Measurements from ENCODE around the gene SCMH1.

Gene SCMH1

GRCh38 chr1:41006942-41007865 lies 234.9 kb downstream of the SCMH1 start:
- TF ChIP-seq, protein P1, sequence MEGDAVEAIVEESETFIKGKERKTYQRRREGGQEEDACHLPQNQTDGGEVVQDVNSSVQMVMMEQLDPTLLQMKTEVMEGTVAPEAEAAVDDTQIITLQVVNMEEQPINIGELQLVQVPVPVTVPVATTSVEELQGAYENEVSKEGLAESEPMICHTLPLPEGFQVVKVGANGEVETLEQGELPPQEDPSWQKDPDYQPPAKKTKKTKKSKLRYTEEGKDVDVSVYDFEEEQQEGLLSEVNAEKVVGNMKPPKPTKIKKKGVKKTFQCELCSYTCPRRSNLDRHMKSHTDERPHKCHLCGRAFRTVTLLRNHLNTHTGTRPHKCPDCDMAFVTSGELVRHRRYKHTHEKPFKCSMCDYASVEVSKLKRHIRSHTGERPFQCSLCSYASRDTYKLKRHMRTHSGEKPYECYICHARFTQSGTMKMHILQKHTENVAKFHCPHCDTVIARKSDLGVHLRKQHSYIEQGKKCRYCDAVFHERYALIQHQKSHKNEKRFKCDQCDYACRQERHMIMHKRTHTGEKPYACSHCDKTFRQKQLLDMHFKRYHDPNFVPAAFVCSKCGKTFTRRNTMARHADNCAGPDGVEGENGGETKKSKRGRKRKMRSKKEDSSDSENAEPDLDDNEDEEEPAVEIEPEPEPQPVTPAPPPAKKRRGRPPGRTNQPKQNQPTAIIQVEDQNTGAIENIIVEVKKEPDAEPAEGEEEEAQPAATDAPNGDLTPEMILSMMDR (IDR thresholded peaks at IDR 0.05; ENCODE audit: insufficient read depth, low read depth, low read length, missing control alignments), result no peak
- H3K4me3 ChIP-seq (ENCODE audit: low read length), result peak overlapping the region; percentile 7
- DNase-seq (ENCODE audit: low read depth), result peak; percentile 99

GRCh38 chr1:41005876-41006275 lies 236.2 kb downstream of the SCMH1 start:
- TF ChIP-seq, protein P1 (IDR thresholded peaks at IDR 0.05; ENCODE audit: insufficient read depth, low read depth, low read length, missing control alignments), result no peak
- H3K4me3 ChIP-seq (ENCODE audit: low read length), result no peak overlapping the region
- DNase-seq (ENCODE audit: low read depth), result no peak

GRCh38 chr1:41003640-41004220 lies 238.4 kb downstream of the SCMH1 start:
- DNase-seq (ENCODE audit: low read depth), result peak; percentile 99
- no peak overlapping the region for H3K4me3 ChIP-seq (ENCODE audit: low read length)
- TF ChIP-seq, protein P1 (IDR thresholded peaks at IDR 0.05; ENCODE audit: insufficient read depth, low read depth, low read length, missing control alignments), result peak; percentile 62

DNA sequence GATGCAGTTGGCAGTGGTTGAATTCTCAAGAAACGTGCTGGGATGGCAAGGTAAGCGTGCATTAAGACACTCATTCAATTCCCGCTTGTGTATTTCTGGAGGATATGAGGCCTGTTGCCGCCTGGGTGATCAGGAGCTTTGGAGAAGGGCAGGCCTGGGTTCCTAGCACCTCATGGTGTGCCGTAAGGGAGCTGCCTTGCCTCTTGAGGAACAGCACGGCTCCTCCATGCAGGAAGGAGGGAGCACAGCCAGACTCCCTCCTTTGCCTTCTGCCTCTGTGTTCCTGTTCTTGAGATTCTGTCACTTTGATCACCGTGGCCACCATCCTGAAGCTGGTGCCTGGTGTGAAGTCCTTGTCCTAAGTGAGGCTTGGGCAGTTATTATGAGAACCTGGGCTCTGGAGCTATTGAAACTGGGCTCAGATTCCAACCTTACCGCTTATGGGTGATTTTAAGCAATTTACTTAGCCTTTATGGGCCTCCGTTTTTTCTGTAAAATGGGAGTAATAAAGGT lies 238.9 kb downstream of the SCMH1 start:
- H3K4me3 ChIP-seq (ENCODE audit: low read length), result no peak overlapping the region
- TF ChIP-seq, protein P1 (IDR thresholded peaks at IDR 0.05; ENCODE audit: insufficient read depth, low read depth, low read length, missing control alignments), result no peak
- DNase-seq (ENCODE audit: low read depth), result no peak

GRCh38 chr1:40998668-40999067 lies 243.4 kb downstream of the SCMH1 start:
- no peak for DNase-seq (ENCODE audit: low read depth)
- no peak overlapping the region for H3K4me3 ChIP-seq (ENCODE audit: low read length)
- TF ChIP-seq, protein P1 (IDR thresholded peaks at IDR 0.05; ENCODE audit: insufficient read depth, low read depth, low read length, missing control alignments), result no peak

- no peak for DNase-seq (ENCODE audit: low read depth)
- TF ChIP-seq, protein P1 (IDR thresholded peaks at IDR 0.05; ENCODE audit: insufficient read depth, low read depth, low read length, missing control alignments), result no peak
- H3K4me3 ChIP-seq (ENCODE audit: low read length), result no peak overlapping the region
Observed at GRCh38 chr1:40997096-40997495, 245.0 kb downstream of the SCMH1 start.
